H1 (cell line): ENCODE results near the gene HAPLN3. TPM values are rescaled to one million over a fixed set of nuclear protein-coding genes. Genes with fewer than 3 reads are reported as not detected.

Experiments used
- CREB1 ChIP-seq: IDR thresholded peaks from 2 replicates; pipeline ENCODE4 v1.6.1; 2012; ENCODE audit warnings: inconsistent platforms
- RBBP5 ChIP-seq: IDR thresholded peaks from 2 replicates; pipeline ENCODE4 v1.7.1; 2012; ENCODE audit warnings: low read depth, mild to moderate bottlenecking, inconsistent platforms, low read length, moderate library complexity, borderline replicate concordance
- SP1 ChIP-seq: IDR thresholded peaks from 2 replicates; pipeline ENCODE4 v1.6.1; 2011; ENCODE audit warnings: low read depth, low read length
- polyA plus RNA-seq, 7 experiments: library from polyadenylated mRNA; depleted of rRNA in 3 of 7; stranded (reverse) in 5 of 7; unstranded in 2 of 7; fragments of >200 nt in 5 of 7; fragments of 200-250 nt in 2 of 7; gene quantifications; 1 replicate in 5 of 7; 2 replicates in 1 of 7; 4 replicates in 1 of 7; pipeline versions ENCODE4 v1.2.1 to v1.2.3, GENCODE V29; 2011 to 2013; ENCODE audit warnings: missing spikeins in 2 of 7, mixed read lengths in 2 of 7
- total RNA-seq: library from RNA; stranded (reverse); fragmentation: NEBNext Ultra II Directional; extraction: Animal tissue kit (Norgen Biotek cat#: 25700); gene quantifications from 2 replicates; pipeline ENCODE4 v1.2.1, GENCODE V29; 2021
- TF ChIP-seq, protein P1 (sequence below): fragments of 300-600 bp; sonication (generic); IDR thresholded peaks from 2 replicates; pipeline ENCODE4 v1.7.1; 2012; ENCODE audit warnings: low read length, moderate library complexity, mild to moderate bottlenecking, inconsistent platforms; ENCODE audit not compliant: insufficient replicate concordance
- TF ChIP-seq, protein P2 (sequence below): IDR thresholded peaks from 2 replicates; pipeline ENCODE4 v1.6.1; 2011; ENCODE audit warnings: low read length, improper control_type of control experiment

HAPLN3 gene
- total and polyA plus RNA-seq, 2 of the 8 experiments (the other 6 are each of a cell fraction or from before 2014, with no cell fraction given): 76.2 to 79.7 TPM

DNA sequence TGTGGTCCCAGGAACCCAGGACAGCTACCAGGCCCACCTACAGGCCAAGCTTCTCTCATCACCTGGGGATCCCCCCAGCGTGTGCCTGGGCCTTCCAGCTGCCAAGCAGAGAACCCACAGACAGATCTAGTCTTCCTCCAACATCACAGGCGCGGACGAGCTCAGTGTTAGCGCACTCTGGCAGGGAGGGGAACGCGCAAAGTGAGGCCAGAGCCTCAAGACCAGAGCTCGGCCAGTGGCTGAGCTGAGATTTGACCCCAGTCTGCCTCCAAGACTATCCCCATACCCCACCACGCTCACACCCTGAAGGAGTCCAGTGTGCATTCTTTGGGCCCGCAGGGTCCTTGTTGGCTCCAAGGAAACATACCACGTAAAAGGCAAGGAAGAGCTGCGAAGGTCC lies 12.8 kb upstream of the HAPLN3 start (continued):
- TF ChIP-seq, protein P1, sequence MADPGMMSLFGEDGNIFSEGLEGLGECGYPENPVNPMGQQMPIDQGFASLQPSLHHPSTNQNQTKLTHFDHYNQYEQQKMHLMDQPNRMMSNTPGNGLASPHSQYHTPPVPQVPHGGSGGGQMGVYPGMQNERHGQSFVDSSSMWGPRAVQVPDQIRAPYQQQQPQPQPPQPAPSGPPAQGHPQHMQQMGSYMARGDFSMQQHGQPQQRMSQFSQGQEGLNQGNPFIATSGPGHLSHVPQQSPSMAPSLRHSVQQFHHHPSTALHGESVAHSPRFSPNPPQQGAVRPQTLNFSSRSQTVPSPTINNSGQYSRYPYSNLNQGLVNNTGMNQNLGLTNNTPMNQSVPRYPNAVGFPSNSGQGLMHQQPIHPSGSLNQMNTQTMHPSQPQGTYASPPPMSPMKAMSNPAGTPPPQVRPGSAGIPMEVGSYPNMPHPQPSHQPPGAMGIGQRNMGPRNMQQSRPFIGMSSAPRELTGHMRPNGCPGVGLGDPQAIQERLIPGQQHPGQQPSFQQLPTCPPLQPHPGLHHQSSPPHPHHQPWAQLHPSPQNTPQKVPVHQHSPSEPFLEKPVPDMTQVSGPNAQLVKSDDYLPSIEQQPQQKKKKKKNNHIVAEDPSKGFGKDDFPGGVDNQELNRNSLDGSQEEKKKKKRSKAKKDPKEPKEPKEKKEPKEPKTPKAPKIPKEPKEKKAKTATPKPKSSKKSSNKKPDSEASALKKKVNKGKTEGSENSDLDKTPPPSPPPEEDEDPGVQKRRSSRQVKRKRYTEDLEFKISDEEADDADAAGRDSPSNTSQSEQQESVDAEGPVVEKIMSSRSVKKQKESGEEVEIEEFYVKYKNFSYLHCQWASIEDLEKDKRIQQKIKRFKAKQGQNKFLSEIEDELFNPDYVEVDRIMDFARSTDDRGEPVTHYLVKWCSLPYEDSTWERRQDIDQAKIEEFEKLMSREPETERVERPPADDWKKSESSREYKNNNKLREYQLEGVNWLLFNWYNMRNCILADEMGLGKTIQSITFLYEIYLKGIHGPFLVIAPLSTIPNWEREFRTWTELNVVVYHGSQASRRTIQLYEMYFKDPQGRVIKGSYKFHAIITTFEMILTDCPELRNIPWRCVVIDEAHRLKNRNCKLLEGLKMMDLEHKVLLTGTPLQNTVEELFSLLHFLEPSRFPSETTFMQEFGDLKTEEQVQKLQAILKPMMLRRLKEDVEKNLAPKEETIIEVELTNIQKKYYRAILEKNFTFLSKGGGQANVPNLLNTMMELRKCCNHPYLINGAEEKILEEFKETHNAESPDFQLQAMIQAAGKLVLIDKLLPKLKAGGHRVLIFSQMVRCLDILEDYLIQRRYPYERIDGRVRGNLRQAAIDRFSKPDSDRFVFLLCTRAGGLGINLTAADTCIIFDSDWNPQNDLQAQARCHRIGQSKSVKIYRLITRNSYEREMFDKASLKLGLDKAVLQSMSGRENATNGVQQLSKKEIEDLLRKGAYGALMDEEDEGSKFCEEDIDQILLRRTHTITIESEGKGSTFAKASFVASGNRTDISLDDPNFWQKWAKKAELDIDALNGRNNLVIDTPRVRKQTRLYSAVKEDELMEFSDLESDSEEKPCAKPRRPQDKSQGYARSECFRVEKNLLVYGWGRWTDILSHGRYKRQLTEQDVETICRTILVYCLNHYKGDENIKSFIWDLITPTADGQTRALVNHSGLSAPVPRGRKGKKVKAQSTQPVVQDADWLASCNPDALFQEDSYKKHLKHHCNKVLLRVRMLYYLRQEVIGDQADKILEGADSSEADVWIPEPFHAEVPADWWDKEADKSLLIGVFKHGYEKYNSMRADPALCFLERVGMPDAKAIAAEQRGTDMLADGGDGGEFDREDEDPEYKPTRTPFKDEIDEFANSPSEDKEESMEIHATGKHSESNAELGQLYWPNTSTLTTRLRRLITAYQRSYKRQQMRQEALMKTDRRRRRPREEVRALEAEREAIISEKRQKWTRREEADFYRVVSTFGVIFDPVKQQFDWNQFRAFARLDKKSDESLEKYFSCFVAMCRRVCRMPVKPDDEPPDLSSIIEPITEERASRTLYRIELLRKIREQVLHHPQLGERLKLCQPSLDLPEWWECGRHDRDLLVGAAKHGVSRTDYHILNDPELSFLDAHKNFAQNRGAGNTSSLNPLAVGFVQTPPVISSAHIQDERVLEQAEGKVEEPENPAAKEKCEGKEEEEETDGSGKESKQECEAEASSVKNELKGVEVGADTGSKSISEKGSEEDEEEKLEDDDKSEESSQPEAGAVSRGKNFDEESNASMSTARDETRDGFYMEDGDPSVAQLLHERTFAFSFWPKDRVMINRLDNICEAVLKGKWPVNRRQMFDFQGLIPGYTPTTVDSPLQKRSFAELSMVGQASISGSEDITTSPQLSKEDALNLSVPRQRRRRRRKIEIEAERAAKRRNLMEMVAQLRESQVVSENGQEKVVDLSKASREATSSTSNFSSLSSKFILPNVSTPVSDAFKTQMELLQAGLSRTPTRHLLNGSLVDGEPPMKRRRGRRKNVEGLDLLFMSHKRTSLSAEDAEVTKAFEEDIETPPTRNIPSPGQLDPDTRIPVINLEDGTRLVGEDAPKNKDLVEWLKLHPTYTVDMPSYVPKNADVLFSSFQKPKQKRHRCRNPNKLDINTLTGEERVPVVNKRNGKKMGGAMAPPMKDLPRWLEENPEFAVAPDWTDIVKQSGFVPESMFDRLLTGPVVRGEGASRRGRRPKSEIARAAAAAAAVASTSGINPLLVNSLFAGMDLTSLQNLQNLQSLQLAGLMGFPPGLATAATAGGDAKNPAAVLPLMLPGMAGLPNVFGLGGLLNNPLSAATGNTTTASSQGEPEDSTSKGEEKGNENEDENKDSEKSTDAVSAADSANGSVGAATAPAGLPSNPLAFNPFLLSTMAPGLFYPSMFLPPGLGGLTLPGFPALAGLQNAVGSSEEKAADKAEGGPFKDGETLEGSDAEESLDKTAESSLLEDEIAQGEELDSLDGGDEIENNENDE: no peak
- TF ChIP-seq RBBP5: no peak
- TF ChIP-seq SP1: no peak
- TF ChIP-seq, protein P2, sequence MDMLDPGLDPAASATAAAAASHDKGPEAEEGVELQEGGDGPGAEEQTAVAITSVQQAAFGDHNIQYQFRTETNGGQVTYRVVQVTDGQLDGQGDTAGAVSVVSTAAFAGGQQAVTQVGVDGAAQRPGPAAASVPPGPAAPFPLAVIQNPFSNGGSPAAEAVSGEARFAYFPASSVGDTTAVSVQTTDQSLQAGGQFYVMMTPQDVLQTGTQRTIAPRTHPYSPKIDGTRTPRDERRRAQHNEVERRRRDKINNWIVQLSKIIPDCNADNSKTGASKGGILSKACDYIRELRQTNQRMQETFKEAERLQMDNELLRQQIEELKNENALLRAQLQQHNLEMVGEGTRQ: no peak
- TF ChIP-seq CREB1: no peak
